H1 (cell line): Measurements from ENCODE around the gene LLGL2. TPM values are rescaled to one million over a fixed set of nuclear protein-coding genes. Genes with fewer than 3 reads are reported as not detected.

Experiments
- CTCF ChIA-PET: fragments of 300-600 bp; sonication (Branson Sonifier 250); formaldehyde crosslinking; loops from one replicate; lab custom pipeline; 2021; ENCODE audit not compliant: partially characterized antibody; lab: Charles Lee
- POLR2A ChIA-PET: fragments of 300-600 bp; sonication (Branson Sonifier 250); formaldehyde crosslinking; loops from one replicate; lab custom pipeline; 2021; ENCODE audit warnings: inconsistent platforms; ENCODE audit not compliant: partially characterized antibody; lab: Charles Lee
- DNase-seq, 2 experiments: peaks; one replicate each; pipeline versions ENCODE4 v3.0.0 to v3.0.0-alpha.2; 2010 to 2022; ENCODE audit warnings: low spot score in 2 of 2, low read depth in 1 of 2, mixed read lengths in 1 of 2
- FAIRE-seq: peaks from 2 replicates; lab custom pipeline; 2011; peaks lifted over from hg19 to GRCh38; lab: Jason Lieb, UNC
- H2AFZ ChIP-seq: 2 replicates; pipeline ENCODE4 v1.8.1; 2012; ENCODE audit warnings: low read length, inconsistent platforms
- H2AK5ac ChIP-seq: 2 replicates; pipeline ENCODE4 v1.6.1; 2013; ENCODE audit warnings: low read depth, low read length
- H2BK120ac ChIP-seq: replicated peaks from 2 replicates; pipeline ENCODE3; 2013; ENCODE audit warnings: low read depth, low read length, inconsistent platforms
- H2BK12ac ChIP-seq: 2 replicates; pipeline ENCODE4 v1.6.1; 2013; ENCODE audit warnings: low read depth, low read length
- H2BK15ac ChIP-seq: 2 replicates; pipeline ENCODE4 v1.6.1; 2013; ENCODE audit warnings: low read length
- H2BK20ac ChIP-seq: 2 replicates; pipeline ENCODE4 v1.6.1; 2013; ENCODE audit warnings: low read length
- H2BK5ac ChIP-seq: 2 replicates; pipeline ENCODE4 v1.6.1; 2013; ENCODE audit warnings: low read depth, low read length
- H3K14ac ChIP-seq: 2 replicates; pipeline ENCODE4 v1.6.1; 2013; ENCODE audit warnings: inconsistent platforms; ENCODE audit not compliant: insufficient read length
- H3K18ac ChIP-seq: 2 replicates; pipeline ENCODE4 v1.6.1; 2013; ENCODE audit warnings: low read length; ENCODE audit errors: extremely low read depth
- H3K23ac ChIP-seq: 2 replicates; pipeline ENCODE4 v1.6.1; 2013; ENCODE audit warnings: inconsistent platforms; ENCODE audit not compliant: insufficient read length
- H3K23me2 ChIP-seq: 2 replicates; pipeline ENCODE4 v1.6.1; 2013; ENCODE audit warnings: low read depth, low read length
- H3K27ac ChIP-seq: 2 replicates; pipeline ENCODE4 v1.6.1; 2011; ENCODE audit warnings: low read depth, low read length, inconsistent platforms
- H3K27me3 ChIP-seq, 4 experiments: replicated peaks in 1 of 4; 1 replicate in 1 of 4; 2 replicates in 3 of 4; pipeline versions ENCODE4 v1.6.1 to v1.8.1; 2011 to 2013; ENCODE audit warnings: low read length in 3 of 4, mild to moderate bottlenecking in 3 of 4, inconsistent platforms in 2 of 4, mixed read lengths in 2 of 4, moderate library complexity in 1 of 4; ENCODE audit not compliant: control insufficient read depth in 3 of 4, insufficient read depth in 3 of 4; ENCODE audit errors: extremely low read depth in 1 of 4
- H3K36me3 ChIP-seq, 4 experiments: 2 replicates each; pipeline versions ENCODE4 v1.6.1 to v1.8.1; 2011 to 2013; ENCODE audit warnings: mild to moderate bottlenecking in 4 of 4, low read length in 3 of 4, moderate library complexity in 2 of 4, control low read depth in 1 of 4, inconsistent platforms in 1 of 4; ENCODE audit not compliant: insufficient read depth in 4 of 4, control insufficient read depth in 2 of 4
- H3K4ac ChIP-seq: replicated peaks from 2 replicates; pipeline ENCODE3; 2013; ENCODE audit warnings: low read length, low read depth, mixed read lengths, inconsistent platforms; ENCODE audit not compliant: insufficient read length
- H3K4me1 ChIP-seq, 4 experiments: replicated peaks in 1 of 4; 1 replicate in 1 of 4; 2 replicates in 3 of 4; pipeline versions ENCODE4 v1.6.1 to v1.8.1; 2011 to 2013; ENCODE audit warnings: low read length in 3 of 4, inconsistent platforms in 2 of 4, mixed read lengths in 1 of 4; ENCODE audit not compliant: insufficient read depth in 4 of 4, control insufficient read depth in 3 of 4
- H3K4me2 ChIP-seq, 2 experiments: 2 replicates each; pipeline versions ENCODE4 v1.6.1 to v1.8.1; 2011 to 2013; ENCODE audit warnings: low read depth in 2 of 2, low read length in 2 of 2, control low read depth in 1 of 2, inconsistent platforms in 1 of 2, mild to moderate bottlenecking in 1 of 2; ENCODE audit not compliant: insufficient read depth in 1 of 2
- H3K4me3 ChIP-seq, 4 experiments: fragments of 200-600, 300-600 bp in 1 of 4; sonication (generic), shearing (Covaris generic), sonication (Bioruptor Twin) in 1 of 4; 2 replicates each; pipeline versions ENCODE4 v1.5.1 to v1.8.1; 2011 to 2016; ENCODE audit warnings: low read length in 4 of 4, low read depth in 3 of 4, control low read depth in 2 of 4, inconsistent platforms in 2 of 4, mild to moderate bottlenecking in 2 of 4, mixed read lengths in 1 of 4, moderate library complexity in 1 of 4; ENCODE audit not compliant: insufficient read depth in 2 of 4; ENCODE audit errors: extremely low read depth in 1 of 4
- H3K56ac ChIP-seq: replicated peaks from 2 replicates; pipeline ENCODE3; 2013; ENCODE audit warnings: low read depth, mild to moderate bottlenecking, mixed read lengths, low read length, inconsistent platforms; ENCODE audit not compliant: insufficient read length
- H3K79me1 ChIP-seq: 2 replicates; pipeline ENCODE4 v1.6.1; 2013; ENCODE audit warnings: low read depth, low read length, control low read depth
- H3K79me2 ChIP-seq, 2 experiments: 2 replicates each; pipeline versions ENCODE4 v1.6.1 to v1.8.1; 2012 to 2013; ENCODE audit warnings: low read length in 2 of 2, mild to moderate bottlenecking in 2 of 2, inconsistent platforms in 1 of 2; ENCODE audit not compliant: insufficient read depth in 2 of 2, control insufficient read depth in 1 of 2
- H3K9ac ChIP-seq, 4 experiments: replicated peaks in 1 of 4; 1 replicate in 1 of 4; 2 replicates in 3 of 4; pipeline versions ENCODE4 v1.6.1 to v1.8.1; 2011 to 2013; ENCODE audit warnings: low read depth in 3 of 4, low read length in 3 of 4, control low read depth in 2 of 4, mild to moderate bottlenecking in 2 of 4, moderate library complexity in 2 of 4, inconsistent platforms in 1 of 4; ENCODE audit errors: extremely low read depth in 1 of 4
- H3K9me3 ChIP-seq, 2 experiments: 2 replicates each; pipeline versions ENCODE4 v1.6.1 to v1.8.1; 2012 to 2013; ENCODE audit warnings: mild to moderate bottlenecking in 2 of 2, moderate library complexity in 2 of 2, control low read depth in 1 of 2, inconsistent platforms in 1 of 2, low read depth in 1 of 2, low read length in 1 of 2, mixed read lengths in 1 of 2; ENCODE audit not compliant: insufficient read depth in 2 of 2
- H4K20me1 ChIP-seq, 2 experiments: replicated peaks in 1 of 2; 2 replicates each; pipeline versions ENCODE3 to v1.8.1; 2011 to 2013; ENCODE audit warnings: inconsistent platforms in 2 of 2, low read length in 2 of 2, mild to moderate bottlenecking in 1 of 2; ENCODE audit not compliant: insufficient read depth in 2 of 2, control insufficient read depth in 1 of 2
- H4K5ac ChIP-seq: 2 replicates; pipeline ENCODE4 v1.6.1; 2013; ENCODE audit warnings: low read length, low read depth, mixed read lengths, inconsistent platforms; ENCODE audit not compliant: insufficient read length
- H4K8ac ChIP-seq: 2 replicates; pipeline ENCODE4 v1.8.0; 2013; ENCODE audit warnings: mild to moderate bottlenecking, moderate library complexity, low read length, inconsistent platforms; ENCODE audit not compliant: insufficient read depth; ENCODE audit errors: extremely low read depth
- H4K91ac ChIP-seq: replicated peaks from 2 replicates; pipeline ENCODE3; 2013; ENCODE audit warnings: low read length, mixed read lengths, inconsistent platforms; ENCODE audit not compliant: insufficient read length
- ATF2 ChIP-seq: IDR thresholded peaks from 2 replicates; pipeline ENCODE4 v1.6.1; 2012; ENCODE audit warnings: low read length, inconsistent platforms
- CBX8 ChIP-seq: fragments of 300-800, 300-1000 bp; sonication (generic); IDR thresholded peaks from 2 replicates; pipeline ENCODE4 v1.7.1; 2016; ENCODE audit warnings: low read depth, low read length, borderline replicate concordance
- KDM5A ChIP-seq: fragments of 200-600 bp; IDR thresholded peaks from 2 replicates; pipeline ENCODE4 v1.7.1; 2012; ENCODE audit warnings: mild to moderate bottlenecking, low read length, inconsistent platforms, mixed read lengths
- RAD21 ChIP-seq, 2 experiments: IDR thresholded peaks in 1 of 2; conservative IDR thresholded peaks in 1 of 2; 2 replicates each; pipeline ENCODE4 v1.6.1; 2011; ENCODE audit warnings: low read depth in 2 of 2, low read length in 2 of 2, improper control_type of control experiment in 1 of 2, inconsistent platforms in 1 of 2, mild to moderate bottlenecking in 1 of 2, moderate library complexity in 1 of 2
- RXRA ChIP-seq: IDR thresholded peaks from 2 replicates; pipeline ENCODE4 v1.6.1; 2011; ENCODE audit warnings: low read depth, mild to moderate bottlenecking, low read length, moderate library complexity; ENCODE audit not compliant: insufficient read depth
- SIRT6 ChIP-seq: IDR thresholded peaks from one replicate; pipeline ENCODE4 v1.7.1; 2012; ENCODE audit warnings: low read length, inconsistent platforms
- SUZ12 ChIP-seq: fragments of 200-600 bp; sonication (generic); IDR thresholded peaks from 2 replicates; pipeline ENCODE4 v1.6.1; 2012; ENCODE audit warnings: mild to moderate bottlenecking, inconsistent platforms, low read length, moderate library complexity, mixed read lengths
- TBP ChIP-seq: IDR thresholded peaks from 2 replicates; pipeline ENCODE4 v1.6.1; 2011; ENCODE audit warnings: low read depth, low read length, improper control_type of control experiment
- WGBS, 2 experiments: shearing (Covaris generic) in 1 of 2; methylation state at CpG; one replicate each; pipeline versions ENCODE4 v1.1.6 to v1.1.7; 2013 to 2015; ENCODE audit warnings: low lambda C conversion rate in 2 of 2, mixed read lengths in 2 of 2, inconsistent platforms in 1 of 2, low coverage in 1 of 2, missing lambda C conversion rate in 1 of 2; ENCODE audit not compliant: insufficient replicate concordance in 2 of 2, insufficient coverage in 1 of 2, insufficient read length in 1 of 2; ENCODE audit errors: extremely low coverage in 1 of 2, missing lambda C conversion rate in 1 of 2; 5-methylcytosine and 5-hydroxymethylcytosine counted together
- polyA plus RNA-seq, 7 experiments: library from polyadenylated mRNA; depleted of rRNA in 3 of 7; stranded (reverse) in 5 of 7; unstranded in 2 of 7; fragments of >200 nt in 5 of 7; fragments of 200-250 nt in 2 of 7; gene quantifications; 1 replicate in 5 of 7; 2 replicates in 1 of 7; 4 replicates in 1 of 7; pipeline versions ENCODE4 v1.2.1 to v1.2.3, GENCODE V29; 2011 to 2013; ENCODE audit warnings: missing spikeins in 2 of 7, mixed read lengths in 2 of 7
- total RNA-seq: library from RNA; stranded (reverse); fragmentation: NEBNext Ultra II Directional; extraction: Animal tissue kit (Norgen Biotek cat#: 25700); gene quantifications from 2 replicates; pipeline ENCODE4 v1.2.1, GENCODE V29; 2021

LLGL2 gene
- total and polyA plus RNA-seq, 2 of the 8 experiments (the other 6 are each of a cell fraction or from before 2014, with no cell fraction given): 64.5 to 77.1 TPM

- H2BK12ac ChIP-seq: no peak overlapping the region
- peaks cover 0 to 7% (median 0%) of the 10 kb centered on the region in 4 experiments; a peak in 3 of 7 replicates for H3K4me1 ChIP-seq
- H3K9ac ChIP-seq: no peak overlapping the region
- ChIA-PET CTCF (interaction anchor here (0.9 to 1.3 kb wide), 4 partner anchors 8 to 143 kb away, joined by 3 to 4 read pairs (median 3); no protein-coding TSS in a partner anchor), POLR2A (interaction anchor here (0.9 kb wide), 1 partner anchor 34 kb away, joined by 3 read pairs; no protein-coding TSS in a partner anchor)
- H3K23me2 ChIP-seq: no peaks in the 10 kb centered on the region
- H3K56ac ChIP-seq: no peak overlapping the region
- H3K9me3 ChIP-seq: no peaks in the 10 kb centered on the region
- H2BK5ac ChIP-seq: no peak overlapping the region
- H3K23ac ChIP-seq: no peak overlapping the region
- H3K18ac ChIP-seq: no peak overlapping the region
- H3K4me2 ChIP-seq: no peak overlapping the region
- no peak overlapping the region for H3K14ac ChIP-seq
- 85% methylated on average over 3 of the region's 3 CpGs; no CpG with 5 or more reads in 1 of the 2 experiments for WGBS, 2 experiments
- H3K79me1 ChIP-seq: no peaks in the 10 kb centered on the region; the same call in 1 of the 2 replicates
- H4K8ac ChIP-seq: no peak overlapping the region
- peaks cover 0 to 10% (median 6%) of the 10 kb centered on the region in 4 experiments; a peak in 5 of 8 replicates for H3K36me3 ChIP-seq
- H2AFZ ChIP-seq: no peak overlapping the region
- no peak overlapping the region for H4K5ac ChIP-seq
- H3K79me2 ChIP-seq: no peaks in the 10 kb centered on the region
- no peak for FAIRE-seq
- no peak overlapping the region for H2AK5ac ChIP-seq
- H2BK20ac ChIP-seq: no peak overlapping the region
- H3K4me3 ChIP-seq: no peak overlapping the region
- H4K91ac ChIP-seq: no peak overlapping the region
- H3K4ac ChIP-seq: no peak overlapping the region
- no peak overlapping the region for H2BK120ac ChIP-seq
- H3K27me3 ChIP-seq: no peaks in the 10 kb centered on the region
- H3K27ac ChIP-seq: no peak overlapping the region
- DNase-seq: no peak
- no peaks in the 10 kb centered on the region for H4K20me1 ChIP-seq
- H2BK15ac ChIP-seq: no peak overlapping the region
- TF ChIP-seq RXRA (no peak), KDM5A (no peak), RAD21 (IDR thresholded peaks at IDR 0.05 in 1 of 2, conservative IDR thresholded peaks at IDR 0.05 in 1 of 2; ENCODE audit: low read depth in 2 of 2, low read length in 2 of 2) (no peak), CBX8 (no peak), SIRT6 (no peak), ATF2 (no peak), TBP (no peak), SUZ12 (no peak)
Observed at GRCh38 chr17:75475851-75476250, 49.6 kb upstream of the LLGL2 start.
